Thyroid gland (tissue), 4 donors: ENCODE results near the gene ORAI1.

Experiments used
- POLR2A ChIP-seq, 2 donors: fragments of 450-650 bp; IDR thresholded peaks; one replicate each; pipeline ENCODE4 v1.6.1; 2017; ENCODE audit warnings: antibody characterized with exemption in 2 of 2, mild to moderate bottlenecking in 2 of 2, moderate library complexity in 1 of 2
- TF ChIP-seq, protein P1 (sequence below), 6 experiments: fragments of 200-600 bp in 3 of 6; fragments of 450-650 bp in 3 of 6; sonication (generic) in 3 of 6; IDR thresholded peaks; one replicate each; pipeline ENCODE4 v1.5.1; 2016 to 2019; ENCODE audit warnings: antibody characterized with exemption in 6 of 6, mild to moderate bottlenecking in 2 of 6, inconsistent platforms in 1 of 6, moderate library complexity in 1 of 6

DNA sequence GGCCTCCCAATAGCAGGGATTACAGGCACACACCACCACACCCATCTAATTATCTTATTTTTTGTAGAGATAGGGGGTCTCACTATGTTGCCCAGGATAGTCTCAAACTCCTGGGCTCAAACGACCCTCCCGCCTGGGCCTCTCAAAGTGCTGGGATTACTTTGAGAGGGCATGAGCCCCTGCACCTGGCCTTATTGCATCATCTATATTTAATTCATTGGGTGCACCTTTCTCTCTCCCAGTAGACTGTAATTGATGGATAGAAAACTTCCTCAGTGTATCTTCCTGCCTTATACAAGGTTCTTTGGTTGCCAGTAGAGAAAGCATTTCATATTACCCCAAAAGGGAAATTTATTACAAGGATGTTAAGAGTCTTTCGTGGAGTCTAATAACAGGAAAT, 52.0 kb downstream of the ORAI1 start:
- TF ChIP-seq, protein P1, sequence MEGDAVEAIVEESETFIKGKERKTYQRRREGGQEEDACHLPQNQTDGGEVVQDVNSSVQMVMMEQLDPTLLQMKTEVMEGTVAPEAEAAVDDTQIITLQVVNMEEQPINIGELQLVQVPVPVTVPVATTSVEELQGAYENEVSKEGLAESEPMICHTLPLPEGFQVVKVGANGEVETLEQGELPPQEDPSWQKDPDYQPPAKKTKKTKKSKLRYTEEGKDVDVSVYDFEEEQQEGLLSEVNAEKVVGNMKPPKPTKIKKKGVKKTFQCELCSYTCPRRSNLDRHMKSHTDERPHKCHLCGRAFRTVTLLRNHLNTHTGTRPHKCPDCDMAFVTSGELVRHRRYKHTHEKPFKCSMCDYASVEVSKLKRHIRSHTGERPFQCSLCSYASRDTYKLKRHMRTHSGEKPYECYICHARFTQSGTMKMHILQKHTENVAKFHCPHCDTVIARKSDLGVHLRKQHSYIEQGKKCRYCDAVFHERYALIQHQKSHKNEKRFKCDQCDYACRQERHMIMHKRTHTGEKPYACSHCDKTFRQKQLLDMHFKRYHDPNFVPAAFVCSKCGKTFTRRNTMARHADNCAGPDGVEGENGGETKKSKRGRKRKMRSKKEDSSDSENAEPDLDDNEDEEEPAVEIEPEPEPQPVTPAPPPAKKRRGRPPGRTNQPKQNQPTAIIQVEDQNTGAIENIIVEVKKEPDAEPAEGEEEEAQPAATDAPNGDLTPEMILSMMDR (IDR thresholded peaks at IDR 0.05), result no peak
- TF ChIP-seq POLR2A (IDR thresholded peaks at IDR 0.05), result no peak
